NCI-H1048 (cell line): ENCODE measurements around the gene HSCB.
"Not testable (repeated sequence)": the region's sequence is repeated elsewhere in the genome, so short reads cannot be mapped to it uniquely, and the experiment has no call there.

ENCODE experiments used
- DNase-seq: peaks from one replicate; lab custom pipeline; 2025; lab: John Stamatoyannopoulos, UW

HSCB gene

DNA sequence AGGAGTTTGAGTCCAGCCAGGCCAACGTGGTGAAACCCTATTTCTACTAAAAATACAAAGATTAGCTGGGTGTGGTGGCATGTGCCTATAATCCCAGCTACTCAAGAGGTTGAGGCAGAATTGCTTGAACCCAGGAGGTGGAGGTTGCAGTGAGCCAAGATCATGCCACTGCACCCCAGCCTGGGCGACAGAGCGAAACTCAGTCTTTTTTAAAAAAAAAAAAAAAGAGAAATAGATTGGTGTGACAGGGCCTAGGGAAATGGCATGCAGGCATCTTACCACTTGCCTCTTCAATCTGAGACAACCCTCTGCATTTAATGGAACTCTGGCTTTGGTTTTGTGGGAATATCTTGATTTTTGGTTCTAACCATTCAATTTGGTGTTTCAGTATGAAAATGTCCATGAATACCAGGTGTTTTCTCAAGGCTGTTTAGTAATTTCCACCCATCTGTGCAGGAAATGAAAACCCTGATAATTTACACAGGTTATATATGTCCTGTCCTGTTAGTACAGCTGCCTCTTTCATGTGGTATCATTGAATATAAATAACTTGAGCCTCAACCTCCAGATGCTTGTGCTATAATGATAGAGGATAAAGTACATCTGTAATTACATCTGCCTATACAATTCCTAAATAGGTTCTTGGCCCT, 50.1 kb downstream of the HSCB start:
- no peak for DNase-seq

DNA sequence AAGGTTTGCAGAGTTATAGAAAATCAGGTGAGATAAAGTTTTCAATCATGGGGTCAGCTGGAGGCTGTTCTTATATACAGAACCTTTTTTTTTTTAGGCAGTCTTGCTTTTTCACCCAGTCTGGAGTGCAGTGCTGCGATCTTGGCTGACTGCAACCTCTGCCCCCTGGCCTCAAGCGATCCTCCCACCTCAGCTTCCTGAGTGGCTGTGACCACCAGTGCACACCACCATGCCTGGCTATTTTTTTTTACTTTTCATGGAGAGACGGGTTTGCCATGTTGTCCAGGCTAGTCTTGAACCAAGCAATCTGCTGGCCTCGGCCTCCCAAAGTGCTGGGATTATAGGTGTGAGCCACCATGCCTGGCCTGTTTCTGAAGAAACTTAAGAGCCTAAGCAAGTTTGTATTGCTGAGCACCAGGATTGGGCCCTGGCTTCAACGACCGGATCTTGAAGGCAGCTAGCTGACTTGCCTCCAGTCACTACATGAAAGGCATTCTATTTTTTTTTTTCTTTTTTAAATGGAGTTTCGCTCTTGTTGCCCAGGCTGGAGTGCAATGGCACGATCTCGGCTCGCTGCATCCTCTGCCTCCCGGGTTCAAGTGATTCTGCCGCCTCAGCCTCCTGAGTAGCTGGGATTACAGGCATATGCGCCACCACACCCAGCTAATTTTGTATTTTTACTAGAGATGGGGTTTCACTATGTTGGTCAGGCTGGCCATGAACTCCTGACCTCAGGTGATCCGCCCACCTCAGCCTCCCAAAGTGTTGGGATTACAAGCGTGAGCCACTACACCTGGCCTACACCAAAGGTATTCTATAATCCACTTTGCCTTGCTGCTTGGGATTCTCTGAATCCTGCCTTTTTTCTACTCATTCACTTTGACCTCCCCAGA, 50.9 kb downstream of the HSCB start:
- no peak for DNase-seq

DNA sequence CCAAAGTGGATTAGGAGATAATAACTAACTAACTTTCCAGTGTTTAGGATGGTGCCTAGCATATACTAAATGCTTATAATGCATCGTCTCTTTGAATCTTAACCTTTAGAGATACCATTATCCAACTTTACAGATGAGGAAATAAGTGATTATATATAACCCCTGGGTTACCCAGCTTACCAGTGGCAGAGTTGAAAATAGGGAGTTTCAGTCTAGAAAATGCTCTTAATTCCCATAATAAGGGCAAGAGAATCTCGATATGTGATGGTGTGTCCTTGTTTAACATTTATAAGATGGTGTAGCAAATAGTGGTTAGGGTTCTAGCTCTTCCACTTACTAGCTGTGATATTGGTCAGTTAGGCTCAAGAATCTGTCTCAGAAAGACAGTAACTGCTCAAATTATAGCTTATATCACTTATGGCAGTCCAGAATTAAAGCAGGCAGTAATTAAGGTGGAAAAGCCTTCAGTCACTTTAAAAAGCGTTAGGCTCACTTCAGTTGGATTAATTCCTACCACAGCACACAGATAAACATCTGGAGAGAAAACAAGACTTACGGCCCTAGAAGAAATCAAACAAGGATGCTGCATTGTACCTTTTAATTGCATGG, 52.2 kb downstream of the HSCB start:
- DNase-seq = no peak

DNA sequence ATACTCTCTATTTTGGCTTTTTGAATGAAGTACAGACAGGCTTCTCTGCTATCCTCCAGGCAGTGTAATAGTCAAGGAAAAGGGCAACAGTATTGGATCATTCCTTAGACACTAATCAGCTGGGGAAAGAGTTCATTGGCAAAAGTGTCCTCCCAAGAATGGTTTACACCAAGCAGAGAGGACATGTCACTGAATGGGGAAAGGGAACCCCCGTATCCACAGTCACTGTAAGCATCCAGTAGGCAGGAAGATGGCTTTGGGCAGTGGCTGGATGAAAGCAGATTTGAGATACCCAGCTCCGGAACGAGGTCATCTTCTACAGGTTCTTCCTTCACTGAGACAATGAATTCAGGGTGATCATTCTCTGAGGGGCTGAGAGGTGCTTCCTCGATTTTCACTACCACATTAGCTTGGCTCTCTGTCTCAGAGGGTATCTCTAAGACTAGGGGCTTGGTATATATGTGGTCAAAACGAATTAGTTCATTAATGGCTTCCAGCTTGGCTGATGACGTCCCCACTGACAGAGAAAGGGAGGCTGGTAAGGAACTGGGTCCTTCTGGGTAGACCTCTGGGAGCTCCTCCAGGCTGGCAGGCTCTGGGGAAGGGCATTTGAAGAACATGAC, 53.3 kb downstream of the HSCB start:
- no peak for DNase-seq

DNA sequence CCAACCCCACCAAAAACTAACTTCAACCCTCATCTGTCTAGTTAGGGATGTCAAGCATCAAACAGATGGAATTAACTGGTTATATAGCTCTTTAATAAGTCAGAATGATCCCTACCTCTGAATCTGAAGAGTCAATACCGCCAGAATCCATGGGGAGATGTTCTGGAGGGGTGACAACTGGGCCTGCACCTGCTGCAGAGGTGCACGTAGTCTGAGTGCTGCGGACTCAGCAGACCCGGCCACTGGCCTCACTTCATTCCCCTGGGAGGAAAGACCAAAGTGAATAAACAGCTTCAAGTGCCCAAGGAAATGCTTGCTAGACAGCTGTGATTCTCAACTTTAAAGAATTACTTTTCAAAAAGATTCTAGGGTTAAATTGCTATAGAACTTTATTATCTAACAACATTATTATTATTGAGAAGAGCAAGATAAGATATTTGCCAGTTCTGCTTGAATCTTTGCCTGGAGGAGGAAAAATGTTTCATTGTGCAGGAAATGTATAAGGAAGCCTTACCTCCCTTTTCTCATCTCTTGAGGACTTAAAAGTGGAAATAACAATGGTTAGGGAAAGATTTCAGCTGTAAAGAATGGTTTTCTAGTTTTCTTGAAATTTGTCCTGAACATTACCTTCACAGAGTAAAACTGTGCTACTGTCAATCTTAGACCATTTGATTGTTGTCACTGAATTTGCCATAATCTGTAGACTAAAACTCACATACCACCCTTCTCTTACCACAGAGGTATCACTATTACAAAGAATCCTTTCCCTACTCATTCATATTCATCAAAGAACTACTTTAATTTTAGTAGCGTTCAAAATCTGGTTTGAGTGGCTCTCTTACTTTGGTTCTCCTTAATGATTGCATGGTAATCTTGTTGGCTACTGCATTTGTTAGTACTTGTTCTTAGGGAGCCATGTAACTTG, 54.4 kb downstream of the HSCB start:
- DNase-seq = no peak

DNA sequence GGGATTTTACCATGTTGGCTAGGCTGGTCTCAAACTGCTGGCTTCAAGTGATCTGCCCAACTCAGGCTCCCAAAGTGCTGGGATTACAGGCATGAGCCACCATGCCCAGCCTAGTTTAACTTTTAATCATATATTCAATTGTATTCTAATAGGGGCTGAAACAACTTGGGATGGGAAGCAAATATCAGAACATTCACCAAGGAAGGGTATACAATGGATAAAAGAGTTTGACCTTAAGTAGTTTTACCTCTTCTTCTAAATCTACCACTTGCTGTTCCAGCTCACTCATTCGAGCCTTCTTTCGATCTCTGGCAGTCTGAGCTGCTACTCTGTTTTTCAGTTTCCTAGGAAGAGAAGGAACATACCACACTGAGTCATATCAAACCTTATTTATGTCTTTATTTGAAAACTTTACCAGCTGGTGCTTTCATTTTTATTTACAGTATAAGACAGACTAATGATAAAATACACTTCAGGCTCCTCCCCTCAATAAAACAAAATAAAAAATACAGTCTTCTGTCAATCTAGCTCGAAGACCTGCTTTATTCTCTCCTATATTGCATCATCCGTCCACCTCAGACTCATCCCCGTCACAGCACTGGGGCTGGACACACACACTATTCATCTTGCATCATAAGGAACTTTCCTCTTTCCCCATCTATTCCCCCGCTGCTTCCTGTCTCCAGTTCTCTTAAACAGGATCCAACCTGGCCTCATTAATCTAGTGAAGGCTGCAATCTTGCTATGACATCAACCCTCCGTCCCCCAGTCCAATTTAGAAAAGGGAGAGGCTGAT, 57.2 kb downstream of the HSCB start:
- no peak for DNase-seq

DNA sequence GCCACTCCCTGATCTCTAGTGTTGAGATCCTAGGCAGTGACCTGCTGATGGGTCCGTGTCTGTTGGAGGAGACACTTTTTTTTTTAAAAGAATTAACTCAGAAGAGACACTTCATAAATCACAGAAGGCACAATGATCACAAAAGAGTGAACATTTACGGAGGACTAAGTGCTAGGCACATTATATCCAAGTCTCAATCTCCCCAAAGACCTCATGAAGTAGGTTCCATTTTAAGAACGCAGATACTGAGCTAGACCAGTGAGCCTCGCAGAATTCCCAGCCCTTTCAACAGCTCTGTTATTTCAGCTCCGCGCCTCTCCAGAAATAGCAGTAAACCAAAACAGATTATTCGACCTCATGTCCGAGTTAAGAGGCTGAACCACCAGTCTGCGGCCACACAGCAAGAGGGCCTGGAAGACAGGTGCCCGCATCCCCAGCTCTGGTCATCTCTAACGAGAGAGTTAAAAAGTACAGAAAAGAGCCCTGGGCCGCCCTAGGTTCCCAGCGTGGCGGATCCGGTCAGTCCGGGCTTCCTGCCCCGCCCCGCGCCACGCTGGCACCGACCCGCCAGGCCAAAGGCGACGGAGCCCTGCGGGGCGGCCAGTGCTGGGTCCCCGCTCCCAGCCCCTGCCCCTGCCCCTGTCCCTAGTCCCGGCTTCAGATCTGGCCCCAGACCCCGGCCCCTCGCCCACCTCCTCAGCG, 57.9 kb downstream of the HSCB start:
- no peak for DNase-seq

DNA sequence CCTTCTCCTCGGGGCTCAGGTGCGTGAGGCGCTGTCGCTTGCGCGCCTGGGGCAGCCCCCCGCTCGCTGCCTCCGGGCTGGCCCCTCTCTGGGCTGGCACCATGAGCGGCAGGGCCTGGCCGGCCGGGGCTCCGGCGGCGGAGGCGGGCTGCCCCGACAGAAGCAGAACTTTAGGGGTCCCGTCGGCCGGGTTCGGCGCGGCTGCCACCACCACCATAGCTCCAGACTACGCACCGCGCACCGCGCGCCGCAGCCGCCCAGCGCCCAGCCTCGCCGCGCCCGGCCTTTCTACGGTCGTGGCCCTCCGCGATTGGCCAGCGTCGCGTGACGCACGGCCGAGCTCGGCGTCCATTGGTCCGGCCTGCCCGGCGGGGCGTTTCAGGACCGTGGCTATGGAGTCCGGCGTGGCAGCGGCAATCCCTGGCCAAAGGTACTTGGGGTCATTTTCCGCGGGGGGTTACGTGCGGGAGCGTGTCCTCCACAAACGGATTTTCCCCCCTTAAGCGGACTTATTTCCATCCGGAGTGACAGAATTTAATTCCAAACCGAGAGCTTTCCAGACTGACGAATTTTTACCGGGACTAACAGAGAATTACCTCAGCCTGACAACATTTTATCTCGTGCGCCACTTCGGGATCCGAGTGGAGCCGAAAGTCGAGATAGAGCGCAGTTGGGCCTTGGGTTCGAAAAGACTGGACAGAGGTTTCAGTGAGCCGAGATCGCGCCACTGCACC, 58.6 kb downstream of the HSCB start, which contains the start of gene XBP1:
Gene XBP1, minus strand, starts transcription at position 262 of the 734 bp plus-strand sequence.
- peak; percentile 76 for DNase-seq

DNA sequence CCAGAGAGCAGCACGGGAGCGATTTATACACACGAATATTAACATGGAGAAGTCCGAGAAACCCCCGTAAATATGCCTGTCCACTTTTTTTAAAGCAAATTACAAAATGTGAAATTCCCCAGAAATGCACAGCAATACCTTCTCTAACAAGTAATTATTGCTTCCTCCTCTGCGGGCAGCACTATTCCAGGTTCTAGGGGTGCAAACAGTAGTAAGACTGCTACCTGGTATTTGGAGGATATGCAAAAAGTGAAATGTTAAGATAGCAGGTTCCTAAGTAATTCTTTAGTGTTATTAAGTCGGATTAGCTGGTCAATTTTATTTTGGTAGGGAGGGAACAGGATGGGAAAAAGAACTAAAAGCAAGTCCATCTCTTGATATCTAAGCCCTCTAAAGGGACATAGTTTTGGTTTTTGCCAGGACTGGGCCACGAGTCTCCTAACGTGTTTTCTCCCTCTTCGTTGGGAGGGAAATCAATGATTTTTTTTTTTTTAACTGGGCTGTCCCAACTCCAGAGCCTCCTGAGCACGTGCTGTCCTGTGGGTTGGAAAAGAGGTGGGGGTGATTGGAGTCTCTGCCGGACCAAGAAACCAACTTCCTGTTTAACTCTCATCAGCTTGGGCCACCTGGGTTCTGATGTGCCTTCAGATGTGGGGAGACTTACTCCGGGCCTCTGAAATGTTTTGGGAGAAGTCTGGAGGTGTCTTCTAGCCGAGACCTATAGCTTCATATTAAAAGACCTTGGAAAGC, 60.2 kb downstream of the HSCB start:
- DNase-seq = no peak

DNA sequence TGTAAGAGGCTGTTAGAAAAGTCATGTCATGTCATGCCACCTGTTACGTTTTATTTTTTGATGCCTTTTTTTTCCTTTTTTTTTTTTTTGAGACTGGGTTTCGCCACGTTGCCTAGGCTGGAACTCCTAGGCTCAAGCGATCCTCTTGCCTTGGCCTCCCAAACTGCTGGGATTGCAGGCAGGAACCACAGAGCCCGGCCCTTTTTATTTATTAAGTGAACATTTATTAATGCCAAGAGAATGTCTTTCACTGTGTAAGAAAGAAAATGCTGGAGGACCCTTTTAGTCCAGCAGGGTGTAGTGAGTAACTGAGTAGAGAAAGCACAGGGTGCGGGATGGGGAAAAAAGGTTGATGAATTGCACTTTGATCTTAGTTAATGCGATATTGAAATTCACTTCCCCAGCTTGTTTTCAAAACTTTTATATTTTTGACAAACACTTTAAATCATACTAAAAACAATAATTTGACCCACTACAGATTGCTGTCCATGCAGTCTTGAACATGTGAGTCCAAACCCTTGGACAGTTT, 60.8 kb downstream of the HSCB start:
- no peak for DNase-seq

DNA sequence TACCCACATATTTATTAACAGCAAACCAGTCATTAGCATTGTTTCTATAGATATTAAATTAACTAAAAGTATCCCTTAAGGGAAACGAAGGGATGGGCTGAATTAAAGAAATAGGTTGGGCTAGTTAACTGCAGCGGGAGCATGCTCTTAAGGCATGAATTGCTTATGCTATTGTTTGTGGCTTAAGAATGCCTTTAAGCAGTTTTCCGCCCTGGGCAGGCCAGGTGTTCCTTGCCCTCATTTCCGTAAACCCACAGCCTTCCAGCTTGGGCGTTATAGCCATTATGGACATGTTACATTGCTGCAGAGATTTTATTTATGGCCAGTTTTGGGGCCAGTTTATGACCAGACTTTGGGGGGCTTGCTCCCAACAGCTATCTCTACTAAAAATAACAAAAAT, 63.6 kb downstream of the HSCB start:
- DNase-seq = not testable (repeated sequence)
